DOHH2 (cell line): ENCODE results near the gene MAP9.

Experiments
- EZH2phosphoT487 ChIP-seq: fragments of 200-600 bp; sonication (generic); IDR thresholded peaks from 2 replicates; pipeline ENCODE4 v1.6.1; 2017; ENCODE audit warnings: borderline replicate concordance, mild to moderate bottlenecking, antibody characterized with exemption, low read length, moderate library complexity, mixed read lengths
- TF ChIP-seq, protein P1 (sequence below): fragments of 200-600 bp; sonication (generic); IDR thresholded peaks from one replicate; pipeline ENCODE4 v1.5.1; 2014; ENCODE audit warnings: antibody characterized with exemption, mild to moderate bottlenecking, low read depth, low read length; ENCODE audit not compliant: poor library complexity, severe bottlenecking

DNA sequence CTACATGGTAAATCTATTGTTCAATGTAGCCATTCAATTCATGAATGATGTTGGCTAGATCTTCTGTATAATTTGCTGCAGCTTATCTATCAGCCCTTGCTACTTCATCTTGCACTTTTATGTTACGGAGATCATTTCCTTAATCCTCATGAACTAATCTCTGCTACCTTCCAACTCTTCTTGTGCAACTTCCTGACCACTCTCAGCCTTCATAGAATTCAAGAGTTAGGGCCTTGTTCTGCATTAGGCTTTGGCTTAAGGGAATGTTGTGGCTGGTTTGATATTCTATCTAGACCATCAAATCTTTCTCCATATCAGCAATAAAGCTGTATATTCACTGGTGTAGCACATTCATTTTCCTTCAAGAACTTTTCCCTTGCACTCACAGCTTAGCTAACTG, 36.7 kb upstream of the MAP9 start:
- TF ChIP-seq, protein P1, sequence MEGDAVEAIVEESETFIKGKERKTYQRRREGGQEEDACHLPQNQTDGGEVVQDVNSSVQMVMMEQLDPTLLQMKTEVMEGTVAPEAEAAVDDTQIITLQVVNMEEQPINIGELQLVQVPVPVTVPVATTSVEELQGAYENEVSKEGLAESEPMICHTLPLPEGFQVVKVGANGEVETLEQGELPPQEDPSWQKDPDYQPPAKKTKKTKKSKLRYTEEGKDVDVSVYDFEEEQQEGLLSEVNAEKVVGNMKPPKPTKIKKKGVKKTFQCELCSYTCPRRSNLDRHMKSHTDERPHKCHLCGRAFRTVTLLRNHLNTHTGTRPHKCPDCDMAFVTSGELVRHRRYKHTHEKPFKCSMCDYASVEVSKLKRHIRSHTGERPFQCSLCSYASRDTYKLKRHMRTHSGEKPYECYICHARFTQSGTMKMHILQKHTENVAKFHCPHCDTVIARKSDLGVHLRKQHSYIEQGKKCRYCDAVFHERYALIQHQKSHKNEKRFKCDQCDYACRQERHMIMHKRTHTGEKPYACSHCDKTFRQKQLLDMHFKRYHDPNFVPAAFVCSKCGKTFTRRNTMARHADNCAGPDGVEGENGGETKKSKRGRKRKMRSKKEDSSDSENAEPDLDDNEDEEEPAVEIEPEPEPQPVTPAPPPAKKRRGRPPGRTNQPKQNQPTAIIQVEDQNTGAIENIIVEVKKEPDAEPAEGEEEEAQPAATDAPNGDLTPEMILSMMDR: no peak
- TF ChIP-seq EZH2phosphoT487: no peak
